Spinal cord (tissue), 10 donors: ENCODE measurements around the gene PTCH1. TPM values are rescaled to one million over a fixed set of nuclear protein-coding genes. Genes with fewer than 3 reads are reported as not detected.

Source experiments
- DNase-seq, 6 donors: peaks; one replicate each; pipeline versions ENCODE4 v3.0.0 to v3.0.0-alpha.2; 2013 to 2015; ENCODE audit warnings: low spot score in 6 of 6, low read depth in 4 of 6
- H3K27ac ChIP-seq: one replicate; pipeline ENCODE4 v1.5.1; 2013; ENCODE audit warnings: low read depth, low read length, control low read depth
- H3K27me3 ChIP-seq: one replicate; pipeline ENCODE4 v1.6.1; 2013; ENCODE audit warnings: low read length; ENCODE audit not compliant: control insufficient read depth, insufficient read depth
- H3K36me3 ChIP-seq: one replicate; pipeline ENCODE4 v1.6.1; 2013; ENCODE audit warnings: low read length; ENCODE audit not compliant: control insufficient read depth, insufficient read depth
- H3K4me1 ChIP-seq: one replicate; pipeline ENCODE4 v1.6.1; 2013; ENCODE audit warnings: low read length; ENCODE audit not compliant: control insufficient read depth, insufficient read depth
- H3K4me3 ChIP-seq: one replicate; pipeline ENCODE4 v1.5.1; 2013; ENCODE audit warnings: low read depth, low read length, control low read depth
- H3K9me3 ChIP-seq: one replicate; pipeline ENCODE4 v1.6.1; 2013; ENCODE audit warnings: low read length; ENCODE audit not compliant: control insufficient read depth, insufficient read depth
- WGBS: methylation state at CpG from one replicate; pipeline ENCODE4 v1.1.5; 2013; ENCODE audit warnings: missing lambda C conversion rate; ENCODE audit not compliant: insufficient coverage; 5-methylcytosine and 5-hydroxymethylcytosine counted together
- polyA plus RNA-seq, 2 donors: library from polyadenylated mRNA; unstranded; fragments of 120-200 nt; gene quantifications; one replicate each; pipeline ENCODE4 v1.2.1, GENCODE V29; 2013; ENCODE audit not compliant: insufficient read length in 2 of 2
- total RNA-seq, 2 donors: library from RNA; depleted of rRNA in 1 of 2; stranded (reverse); fragments of 120-200 nt in 1 of 2; fragments of >200 nt in 1 of 2; gene quantifications; one replicate each; pipeline versions ENCODE4 v1.2.3 to v1.2.4, GENCODE V29; 2013 to 2014
- donor health status: healthy.

Gene PTCH1
- total and polyA plus RNA-seq, 4 donors: 24.2 to 76.7 (median 45.2) TPM

DNA sequence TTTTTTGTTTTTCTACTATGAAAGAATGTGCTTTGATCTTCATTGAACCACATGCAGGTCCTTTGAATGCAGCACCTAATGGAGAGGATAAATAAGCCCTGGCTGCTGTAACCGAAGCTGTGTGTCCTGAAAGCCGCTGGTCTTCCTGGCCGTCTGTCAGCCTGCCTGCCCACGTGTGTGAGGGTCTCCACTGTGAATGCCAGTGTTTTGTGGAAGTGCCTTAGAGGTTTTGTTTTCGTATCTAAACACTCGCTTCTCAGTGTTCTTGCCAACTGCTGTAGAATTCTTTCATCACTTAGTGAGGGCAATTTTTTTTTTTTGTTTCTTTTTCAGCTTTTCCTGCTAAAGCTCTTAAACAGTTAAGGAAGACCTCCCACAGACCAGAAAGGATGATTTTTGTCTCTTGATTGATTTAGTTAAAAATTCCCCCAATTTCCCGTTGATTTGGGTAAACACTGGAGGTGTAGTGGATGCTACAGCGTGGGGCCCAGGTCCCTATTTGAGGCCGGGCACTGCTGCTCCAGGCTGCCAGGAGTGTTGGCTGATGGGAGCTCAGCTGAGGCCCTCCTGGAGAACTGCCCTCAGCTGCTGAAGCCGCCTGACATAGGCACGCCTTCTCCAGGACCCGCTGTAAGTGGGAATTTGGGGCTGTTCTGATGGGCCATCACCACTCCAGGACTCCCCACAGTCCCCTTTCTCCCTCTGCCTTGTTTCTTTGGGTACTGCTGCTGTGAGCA lies 29.2 kb upstream of the PTCH1 start:
- H3K36me3 ChIP-seq: no peaks in the 10 kb centered on the region
- 25% methylated on average over 6 of the region's 12 CpGs for WGBS
- peak in 3 of 6 donors; percentile 13 to 60 (median 59) for DNase-seq

DNA sequence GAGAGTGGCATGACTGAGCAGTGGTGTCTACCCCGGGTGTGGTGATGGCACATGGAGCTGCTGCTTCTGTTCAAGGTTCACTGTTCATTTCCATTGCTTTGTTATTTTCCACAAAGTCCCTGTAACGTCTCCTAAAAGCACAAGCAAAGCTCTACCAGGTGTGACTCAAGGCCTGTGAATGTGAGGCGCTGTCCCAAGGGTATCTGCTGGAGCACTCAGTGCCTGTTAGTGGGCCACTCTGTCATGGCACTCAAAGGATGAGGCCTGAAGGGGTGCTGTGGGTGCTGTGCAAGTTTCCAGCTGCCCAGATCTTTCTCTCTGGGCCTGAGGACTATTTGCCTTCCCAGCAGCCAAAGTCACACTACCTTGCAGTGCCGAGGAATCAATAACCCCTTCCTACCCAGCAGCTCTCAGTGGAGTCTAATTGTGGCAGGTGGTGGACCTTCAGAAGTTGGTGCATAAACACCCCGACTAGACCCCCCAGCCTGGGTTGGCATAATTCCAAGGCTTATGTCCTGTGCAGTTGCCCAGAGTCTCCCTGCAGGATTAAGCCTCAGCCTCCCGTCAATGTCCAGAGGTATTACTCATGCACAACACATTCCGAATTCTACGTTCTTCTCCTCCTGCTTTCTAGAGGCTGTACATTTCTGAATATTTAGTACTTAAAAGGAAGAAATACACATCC lies 17.4 kb upstream of the PTCH1 start:
- Histone ChIP-seq H3K9me3 (no peaks in the 10 kb centered on the region), H3K4me3 (no peak overlapping the region), H3K4me1 (no peaks in the 10 kb centered on the region), H3K27ac (no peak overlapping the region), H3K27me3 (no peaks in the 10 kb centered on the region), H3K36me3 (no peaks in the 10 kb centered on the region)
- 75% methylated on average over 3 of the region's 8 CpGs for WGBS
- no peak for DNase-seq

More for the DNA sequence above, 29.2 kb upstream of the PTCH1 start:
- Histone ChIP-seq H3K27ac (peak overlapping the region; percentile 53), H3K4me3 (no peak overlapping the region), H3K27me3 (no peaks in the 10 kb centered on the region), H3K9me3 (no peaks in the 10 kb centered on the region), H3K4me1 (peaks cover 12% of the 10 kb centered on the region)

DNA sequence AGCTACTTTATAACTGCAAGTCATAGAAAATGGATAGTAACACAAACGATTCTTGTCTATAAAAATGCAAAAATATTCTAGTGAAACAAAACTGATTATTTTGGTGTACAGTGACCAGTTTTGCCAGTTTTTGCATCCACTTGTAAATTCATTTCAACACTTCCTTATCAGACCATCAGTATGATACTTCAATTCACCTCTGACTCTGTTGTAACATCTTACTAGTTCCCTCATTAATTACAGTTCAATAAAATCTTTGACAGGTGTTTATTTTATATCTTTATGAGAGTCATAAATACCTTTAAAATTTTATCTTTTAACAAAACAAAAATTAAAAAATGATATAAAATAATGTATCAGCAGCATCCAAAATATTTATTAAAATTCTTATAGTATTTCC lies 13.1 kb upstream of the PTCH1 start:
- H3K9me3 ChIP-seq: no peaks in the 10 kb centered on the region
- H3K36me3 ChIP-seq: no peaks in the 10 kb centered on the region
- no CpG with 5 or more reads among the region's 1 CpG for WGBS
- H3K4me1 ChIP-seq: no peaks in the 10 kb centered on the region
- H3K27me3 ChIP-seq: no peaks in the 10 kb centered on the region
- no peak overlapping the region for H3K27ac ChIP-seq
- no peak overlapping the region for H3K4me3 ChIP-seq
- DNase-seq: no peak

DNA sequence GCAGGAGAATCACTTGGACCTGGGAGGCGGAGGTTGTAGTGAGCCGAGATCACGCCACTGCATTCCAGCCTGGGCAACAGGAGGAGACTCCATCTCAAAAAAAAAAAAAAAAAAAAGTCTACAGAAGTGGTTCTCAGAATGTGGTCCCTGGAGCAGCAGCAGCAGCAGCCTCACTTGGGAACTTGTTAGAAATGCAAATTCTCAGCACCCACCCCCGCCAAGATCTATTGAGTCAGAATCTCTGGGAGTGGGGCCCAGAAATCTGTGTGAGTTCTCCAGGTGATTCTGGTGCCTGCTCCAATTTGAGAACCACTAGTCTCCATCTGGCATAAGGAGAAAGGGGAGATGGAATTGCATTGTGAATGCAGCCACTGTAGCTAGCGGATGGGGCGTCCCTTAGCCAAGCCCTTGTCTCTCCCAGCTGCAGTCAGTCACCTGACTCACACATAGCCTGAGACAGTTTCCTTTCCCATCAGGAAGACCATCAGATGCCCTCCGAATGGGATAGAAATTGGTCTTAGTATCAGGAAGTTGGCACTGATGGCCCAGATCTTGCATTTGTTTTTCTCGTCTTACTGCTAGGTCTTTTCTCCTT lies 12.2 kb upstream of the PTCH1 start:
- Histone ChIP-seq H3K9me3 (no peaks in the 10 kb centered on the region), H3K27me3 (no peaks in the 10 kb centered on the region), H3K27ac (no peak overlapping the region), H3K36me3 (no peaks in the 10 kb centered on the region), H3K4me1 (no peaks in the 10 kb centered on the region), H3K4me3 (no peak overlapping the region)
- DNase-seq: no peak
- 65% methylated on average over 5 of the region's 8 CpGs for WGBS

DNA sequence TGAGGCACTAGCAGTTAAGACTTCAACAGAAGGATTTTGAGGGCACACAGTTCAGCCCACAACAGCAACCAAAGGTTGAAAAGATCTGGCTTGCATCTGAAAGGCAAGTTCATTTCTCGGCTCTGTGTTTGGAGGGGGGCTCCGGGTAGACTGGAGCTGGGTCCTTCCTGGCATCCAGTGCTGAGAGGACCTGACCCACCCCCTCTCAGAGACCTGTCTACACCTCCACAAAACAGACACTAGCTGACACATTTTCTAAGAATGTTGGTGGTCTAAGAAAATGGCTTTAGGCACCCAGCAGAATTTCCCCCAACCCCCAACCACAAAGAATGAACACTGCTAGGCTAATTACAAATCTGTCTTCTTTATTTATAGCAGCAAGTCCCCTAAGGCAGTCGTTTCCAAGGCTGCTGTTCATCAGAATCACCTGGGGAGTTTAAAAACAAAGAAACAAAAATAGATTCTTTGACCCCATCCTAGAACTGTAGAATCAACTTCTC lies 6.2 kb upstream of the PTCH1 start:
- no peaks in the 10 kb centered on the region for H3K27me3 ChIP-seq
- H3K27ac ChIP-seq: no peak overlapping the region
- no peak for DNase-seq
- no peaks in the 10 kb centered on the region for H3K9me3 ChIP-seq
- H3K4me1 ChIP-seq: no peaks in the 10 kb centered on the region
- no peaks in the 10 kb centered on the region for H3K36me3 ChIP-seq
- no peak overlapping the region for H3K4me3 ChIP-seq
- WGBS: no CpG with 5 or more reads among the region's 3 CpGs

DNA sequence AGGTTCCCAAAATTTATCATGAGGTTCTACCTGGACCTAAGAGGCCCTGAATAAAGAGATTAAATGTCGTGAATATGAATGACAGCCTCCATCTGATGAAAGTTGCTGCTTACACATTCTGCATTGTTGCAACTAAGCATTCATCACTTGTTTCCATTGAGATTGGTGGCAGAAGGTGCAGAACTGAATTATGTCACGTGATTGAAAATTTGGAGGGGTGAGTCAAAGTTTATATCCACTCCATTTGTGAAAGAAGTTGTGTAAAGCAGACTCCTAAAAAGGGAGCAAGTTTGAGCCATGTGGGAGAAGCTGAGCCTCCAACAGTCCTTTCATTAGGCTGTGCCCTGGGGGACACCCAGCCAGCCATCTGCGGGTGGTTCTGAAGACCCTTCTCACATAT lies 4.9 kb upstream of the PTCH1 start:
- 89% methylated on average over 1 of the region's 3 CpGs for WGBS
- peaks cover 8% of the 10 kb centered on the region for H3K4me1 ChIP-seq
- H3K27me3 ChIP-seq: peaks cover 2% of the 10 kb centered on the region
- no peak overlapping the region for H3K27ac ChIP-seq
- H3K36me3 ChIP-seq: no peaks in the 10 kb centered on the region
- no peak for DNase-seq
- no peak overlapping the region for H3K4me3 ChIP-seq
- H3K9me3 ChIP-seq: no peaks in the 10 kb centered on the region

DNA sequence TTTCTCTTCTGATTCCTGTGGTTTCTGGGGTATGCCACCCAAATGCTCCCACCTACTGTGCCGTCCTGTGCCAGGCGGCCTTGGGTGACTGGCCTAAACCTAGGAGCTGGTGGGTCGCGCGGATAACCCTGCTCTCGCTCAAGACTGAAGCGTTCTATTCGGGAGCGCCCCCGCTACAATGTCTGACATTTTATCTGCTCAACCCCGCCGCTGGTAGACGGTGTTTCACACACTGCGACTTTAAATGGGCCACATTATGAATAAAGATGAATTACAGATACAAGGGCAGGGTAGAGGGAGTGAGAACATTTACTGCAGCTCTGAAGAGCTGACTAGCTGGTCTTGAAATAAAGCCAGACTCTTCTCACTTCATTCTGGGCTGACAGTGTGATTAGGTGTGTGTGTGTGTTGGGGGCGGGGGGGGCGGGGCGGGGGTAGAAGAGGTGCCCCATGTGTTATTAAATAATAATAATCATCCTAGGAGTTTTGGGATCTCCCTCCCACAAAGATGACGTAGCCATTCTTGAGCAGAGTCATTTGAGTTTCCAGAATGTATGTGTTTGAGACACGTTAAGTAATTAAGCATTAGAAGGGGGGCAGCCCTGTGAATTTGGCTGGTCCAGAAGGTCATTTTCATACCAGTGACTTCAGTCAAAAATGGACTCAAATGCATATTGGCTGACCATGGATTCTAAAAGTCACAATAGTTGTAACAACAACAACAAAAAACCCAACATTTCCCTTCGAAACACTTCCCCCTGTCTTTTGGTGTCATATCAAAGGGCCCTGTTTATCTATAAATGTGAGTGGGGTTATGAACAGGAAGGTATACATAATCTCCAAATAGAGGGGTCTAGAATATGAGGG lies 1.0 kb upstream of the PTCH1 start:
- Histone ChIP-seq H3K4me3 (peak overlapping the region; percentile 71), H3K27me3 (peaks cover 2% of the 10 kb centered on the region), H3K4me1 (peaks cover 19% of the 10 kb centered on the region), H3K36me3 (no peaks in the 10 kb centered on the region), H3K9me3 (no peaks in the 10 kb centered on the region), H3K27ac (peak overlapping the region; percentile 91)
- 15% methylated on average over 11 of the region's 20 CpGs for WGBS
- DNase-seq: peak in 2 of 6 donors; percentile 63 to 79

DNA sequence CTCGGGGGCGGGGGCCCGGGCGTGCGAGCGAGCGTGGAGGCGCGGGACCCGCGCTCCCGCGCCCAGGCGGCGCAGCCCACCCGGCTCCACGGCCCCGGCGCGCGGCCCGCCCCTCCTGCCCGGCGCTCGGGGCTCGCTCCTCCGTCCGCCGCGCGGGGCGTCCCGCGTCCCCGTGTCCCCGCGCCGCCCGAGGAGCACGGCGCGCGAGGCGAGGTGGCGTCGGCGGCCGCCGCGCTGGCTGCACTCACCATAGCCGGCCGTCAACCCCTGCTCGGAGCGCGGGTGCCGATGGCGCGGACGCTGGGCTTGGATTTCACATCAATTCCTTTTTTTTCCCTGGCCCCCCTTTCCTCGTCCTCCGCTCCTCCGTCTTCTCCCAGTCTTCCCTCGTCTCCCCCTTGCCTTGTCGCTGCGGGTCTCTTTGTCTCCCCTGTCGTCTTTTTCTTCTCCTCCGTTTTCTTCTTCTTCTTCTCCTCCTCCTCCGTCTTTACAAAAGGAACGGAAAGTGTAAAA lies 494 bp downstream of the PTCH1 start:
- Histone ChIP-seq H3K27me3 (peaks cover 2% of the 10 kb centered on the region), H3K36me3 (no peaks in the 10 kb centered on the region), H3K9me3 (no peaks in the 10 kb centered on the region), H3K27ac (peak overlapping the region; percentile 91), H3K4me1 (peaks cover 30% of the 10 kb centered on the region), H3K4me3 (peak overlapping the region; percentile 71)
- under 1% methylated on average over 69 of the region's 69 CpGs for WGBS
- no peak for DNase-seq
